GM19455 (cell line): Measurements from ENCODE around the gene NDUFC2.
"Not testable (repeated sequence)": the region's sequence is repeated elsewhere in the genome, so short reads cannot be mapped to it uniquely, and the experiment has no call there.

ENCODE experiments used
- ATAC-seq: cut with Tn5 transposase; IDR thresholded peaks from one replicate; pipeline ENCODE4 v1.9.1; 2021; ENCODE audit not compliant: unreplicated experiment

The NDUFC2 gene

GRCh38 chr11:78056093-78056492 is 23.6 kb downstream of the NDUFC2 start:
- no peak for ATAC-seq

- ATAC-seq: no peak
Measured at GRCh38 chr11:78054971-78055370, 24.7 kb downstream of the NDUFC2 start.

GRCh38 chr11:78050964-78051831 is 28.5 kb downstream of the NDUFC2 start:
- ATAC-seq: no peak

- no peak for ATAC-seq
Measured at GRCh38 chr11:78049348-78049747, 30.3 kb downstream of the NDUFC2 start.

GRCh38 chr11:78048561-78048960 is 31.1 kb downstream of the NDUFC2 start:
- ATAC-seq: no peak

GRCh38 chr11:78046486-78046854 is 33.2 kb downstream of the NDUFC2 start:
- no peak for ATAC-seq

GRCh38 chr11:78045851-78046485 is 33.7 kb downstream of the NDUFC2 start:
- peak; percentile 69 for ATAC-seq

GRCh38 chr11:78044706-78045105 is 35.0 kb downstream of the NDUFC2 start:
- no peak for ATAC-seq

- no peak for ATAC-seq
Measured at GRCh38 chr11:78041843-78042440, 37.7 kb downstream of the NDUFC2 start.

GRCh38 chr11:78041380-78041719 is 38.3 kb downstream of the NDUFC2 start:
- not testable (repeated sequence) for ATAC-seq

GRCh38 chr11:78040691-78041379 is 38.8 kb downstream of the NDUFC2 start:
- ATAC-seq: no peak

GRCh38 chr11:78039919-78040671 is 39.6 kb downstream of the NDUFC2 start:
- ATAC-seq: no peak

- no peak for ATAC-seq
Measured at GRCh38 chr11:78039391-78039918, 40.2 kb downstream of the NDUFC2 start.

- no peak for ATAC-seq
Measured at GRCh38 chr11:78038697-78039313, 40.9 kb downstream of the NDUFC2 start.

GRCh38 chr11:78037825-78038620 is 41.6 kb downstream of the NDUFC2 start:
- ATAC-seq: no peak

GRCh38 chr11:78037056-78037455 is 42.6 kb downstream of the NDUFC2 start:
- ATAC-seq: no peak

GRCh38 chr11:78036313-78036712 is 43.3 kb downstream of the NDUFC2 start:
- no peak for ATAC-seq

GRCh38 chr11:78034623-78035022 is 45.0 kb downstream of the NDUFC2 start:
- ATAC-seq: no peak

- ATAC-seq: no peak
Measured at GRCh38 chr11:78033040-78033439, 46.6 kb downstream of the NDUFC2 start.
